Sigmoid colon (tissue), 4 donors: ENCODE measurements around the gene COLEC12.

ENCODE experiments used
- CTCF ChIP-seq, 4 experiments: fragments of 450-650 bp in 3 of 4; fragments of 200-600 bp in 1 of 4; IDR thresholded peaks; one replicate each; pipeline ENCODE4 v1.5.1; 2016 to 2019; ENCODE audit warnings: antibody characterized with exemption in 4 of 4, mild to moderate bottlenecking in 3 of 4, moderate library complexity in 2 of 4
- EP300 ChIP-seq, 4 donors: sonication (generic); formaldehyde crosslinking; IDR thresholded peaks; one replicate each; pipeline ENCODE4 v1.6.1; 2017; ENCODE audit warnings: antibody characterized with exemption in 4 of 4
- POLR2A ChIP-seq, 2 donors: fragments of 450-650 bp; IDR thresholded peaks; one replicate each; pipeline ENCODE4 v1.6.1; 2016; ENCODE audit warnings: antibody characterized with exemption in 2 of 2, mild to moderate bottlenecking in 2 of 2, moderate library complexity in 2 of 2
- POLR2AphosphoS5 ChIP-seq, 4 donors: sonication (generic); formaldehyde crosslinking; IDR thresholded peaks; one replicate each; pipeline ENCODE4 v1.6.1; 2017; ENCODE audit warnings: antibody characterized with exemption in 4 of 4

GRCh38 chr18:416930-417329, 83.6 kb downstream of the COLEC12 start:
- no peak for TF ChIP-seq POLR2A (IDR thresholded peaks at IDR 0.05)
- TF ChIP-seq CTCF (IDR thresholded peaks at IDR 0.05): no peak
- no peak for TF ChIP-seq POLR2AphosphoS5 (IDR thresholded peaks at IDR 0.05)
- TF ChIP-seq EP300 (IDR thresholded peaks at IDR 0.05): no peak
